ENCODE data around the gene GRPR. TPM values are rescaled to one million over a fixed set of nuclear protein-coding genes. Genes with fewer than 3 reads are reported as not detected.

The GRPR gene
- total RNA-seq, 2 experiments from 2014 or later, result 0.20 to 0.22 TPM

- H3K27ac Mint-ChIP-seq, result no peak overlapping the region
- peaks cover 0 to 5% of the 10 kb centered on the region in 2 experiments for H3K27me3 ChIP-seq (ENCODE audit: control insufficient read depth in 1 of 2, insufficient read depth in 2 of 2, low read length in 2 of 2)
- ATAC-seq (ENCODE audit: poor library complexity) (no peak), DNase-seq (peak in 2 of 14 experiments; percentile 35 to 37)
- H3K27me3 Mint-ChIP-seq, result peaks cover 10% of the 10 kb centered on the region
- no peaks in the 10 kb centered on the region for H3K9me3 ChIP-seq (ENCODE audit: control insufficient read depth in 1 of 2, insufficient read depth in 1 of 2, low read length in 2 of 2)
- no peak overlapping the region for H3K4me3 ChIP-seq (ENCODE audit: low read length)
- no peak overlapping the region for H3K4me3 Mint-ChIP-seq
- no peaks in the 10 kb centered on the region for H3K36me3 ChIP-seq (ENCODE audit: insufficient read depth, low read length)
- no peaks in the 10 kb centered on the region for H3K36me3 Mint-ChIP-seq (ENCODE audit: low read depth)
- no peaks in the 10 kb centered on the region for H3K4me1 ChIP-seq (ENCODE audit: insufficient read depth, low read length)
- no peaks in the 10 kb centered on the region for H3K9me3 Mint-ChIP-seq
- H3K27ac ChIP-seq (ENCODE audit: low read depth in 1 of 2, low read length in 2 of 2), result no peak overlapping the region
- CTCF ChIA-PET, result no interaction called here
- H3K4me1 Mint-ChIP-seq (ENCODE audit: low read depth), result peaks cover 11% of the 10 kb centered on the region
- POLR2A ChIA-PET, result no interaction called here
- intact Hi-C loops (cut with DNase I, micrococcal nuclease), result loop anchor here (5.0 kb wide), 2 partner anchors 538 to 553 kb away; no protein-coding TSS in a partner anchor
- TF ChIP-seq CTCF (IDR thresholded peaks at IDR 0.05), result no peak
Observed at GRCh38 chrX:16119353-16120220, 3.8 kb upstream of the GRPR start.

GRCh38 chrX:16120431-16120830 is 2.9 kb upstream of the GRPR start:
- Mint-ChIP-seq H3K27ac (no peak overlapping the region), H3K27me3 (peaks cover 10% of the 10 kb centered on the region), H3K4me1 (ENCODE audit: low read depth) (peaks cover 11% of the 10 kb centered on the region), H3K4me3 (no peak overlapping the region), H3K9me3 (no peaks in the 10 kb centered on the region), H3K36me3 (ENCODE audit: low read depth) (no peaks in the 10 kb centered on the region)
- Histone ChIP-seq H3K4me1 (ENCODE audit: insufficient read depth, low read length) (no peaks in the 10 kb centered on the region), H3K9me3 (ENCODE audit: control insufficient read depth in 1 of 2, insufficient read depth in 1 of 2, low read length in 2 of 2) (no peaks in the 10 kb centered on the region), H3K36me3 (ENCODE audit: insufficient read depth, low read length) (no peaks in the 10 kb centered on the region), H3K27ac (ENCODE audit: low read depth in 1 of 2, low read length in 2 of 2) (no peak overlapping the region), H3K4me3 (ENCODE audit: low read length) (no peak overlapping the region), H3K27me3 (ENCODE audit: control insufficient read depth in 1 of 2, insufficient read depth in 2 of 2, low read length in 2 of 2) (no peaks in the 10 kb centered on the region)
- ATAC-seq (ENCODE audit: poor library complexity) (no peak), DNase-seq (no peak)
- CTCF ChIA-PET, result no interaction called here
- no peak for TF ChIP-seq CTCF (IDR thresholded peaks at IDR 0.05)
- POLR2A ChIA-PET, result no interaction called here
- intact Hi-C loops (cut with DNase I, micrococcal nuclease), result loop anchor here (5.0 kb wide), 2 partner anchors 537 to 552 kb away; no protein-coding TSS in a partner anchor

- no peaks in the 10 kb centered on the region for H3K9me3 Mint-ChIP-seq
- Histone ChIP-seq H3K4me3 (ENCODE audit: low read length) (no peak overlapping the region), H3K36me3 (ENCODE audit: insufficient read depth, low read length) (no peaks in the 10 kb centered on the region), H3K9me3 (ENCODE audit: control insufficient read depth in 1 of 2, insufficient read depth in 1 of 2, low read length in 2 of 2) (no peaks in the 10 kb centered on the region), H3K27ac (ENCODE audit: low read depth in 1 of 2, low read length in 2 of 2) (no peak overlapping the region), H3K4me1 (ENCODE audit: insufficient read depth, low read length) (no peaks in the 10 kb centered on the region), H3K27me3 (ENCODE audit: control insufficient read depth in 1 of 2, insufficient read depth in 2 of 2, low read length in 2 of 2) (no peaks in the 10 kb centered on the region)
- no peak overlapping the region for H3K27ac Mint-ChIP-seq
- peaks cover 11% of the 10 kb centered on the region for H3K4me1 Mint-ChIP-seq (ENCODE audit: low read depth)
- TF ChIP-seq CTCF (IDR thresholded peaks at IDR 0.05), result no peak
- no peak overlapping the region for H3K4me3 Mint-ChIP-seq
- H3K36me3 Mint-ChIP-seq (ENCODE audit: low read depth), result no peaks in the 10 kb centered on the region
- intact Hi-C loops (cut with DNase I, micrococcal nuclease), result loop anchor here (5.0 kb wide), 2 partner anchors 533 to 548 kb away; no protein-coding TSS in a partner anchor
- ChIA-PET POLR2A (no interaction called here), CTCF (no interaction called here)
- ATAC-seq (ENCODE audit: poor library complexity), result no peak
- DNase-seq, result no peak
- H3K27me3 Mint-ChIP-seq, result peaks cover 23% of the 10 kb centered on the region
Observed at GRCh38 chrX:16124201-16124600, 836 bp downstream of the GRPR start.

Data from CD4-positive, alpha-beta T cell (primary cell).